SK-N-SH (cell line): ENCODE data around the gene SFMBT2. TPM values are rescaled to one million over a fixed set of nuclear protein-coding genes. Genes with fewer than 3 reads are reported as not detected.

Experiments
- CTCF ChIA-PET: fragments of 300-600, 350-600 bp; formaldehyde crosslinking; extraction: SDS; loops from one replicate; lab custom pipeline; 2021; lab: Yijun Ruan, JAX
- POLR2A ChIA-PET: fragments of 350-600 bp; sonication (Branson Sonifier 250); formaldehyde crosslinking; extraction: SDS; loops from one replicate; lab custom pipeline; 2020; ENCODE audit warnings: antibody characterized with exemption, inconsistent platforms; lab: Yijun Ruan, JAX
- DNase-seq: peaks from one replicate; pipeline ENCODE4 v3.0.0; 2012
- H2AFZ ChIP-seq: fragments of 200-600 bp; sonication (generic); 2 replicates; pipeline ENCODE4 v1.8.1; 2016; ENCODE audit warnings: antibody characterized with exemption, mild to moderate bottlenecking, low read depth
- H3F3A ChIP-seq: fragments of 200-600 bp; sonication (generic); replicated peaks from 2 replicates; pipeline ENCODE3; 2016; ENCODE audit warnings: antibody characterized with exemption, mild to moderate bottlenecking; ENCODE audit not compliant: insufficient read depth
- H3K27ac ChIP-seq, 2 experiments: fragments of 200-500 bp in 1 of 2; fragments of 200-600 bp in 1 of 2; sonication (Bioruptor generic) in 1 of 2; sonication (generic), shearing (Covaris generic) in 1 of 2; 2 replicates each; pipeline versions ENCODE4 v1.5.1 to v1.6.1; 2014 to 2016; ENCODE audit warnings: low read depth in 2 of 2, inconsistent platforms in 1 of 2, low read length in 1 of 2, mild to moderate bottlenecking in 1 of 2, mixed read lengths in 1 of 2
- H3K27me3 ChIP-seq: fragments of 200-600 bp; sonication (generic), shearing (Covaris generic); 2 replicates; pipeline ENCODE4 v1.6.1; 2016; ENCODE audit warnings: mixed run types; ENCODE audit not compliant: insufficient read depth
- H3K36me3 ChIP-seq, 2 experiments: fragments of 200-500 bp in 1 of 2; fragments of 200-600 bp in 1 of 2; sonication (Bioruptor generic) in 1 of 2; sonication (generic) in 1 of 2; replicated peaks in 1 of 2; 2 replicates each; pipeline versions ENCODE3 to v1.5.1; 2014 to 2016; ENCODE audit warnings: low read length in 1 of 2, mild to moderate bottlenecking in 1 of 2; ENCODE audit not compliant: insufficient read depth in 2 of 2, control insufficient read depth in 1 of 2
- H3K4me1 ChIP-seq, 2 experiments: fragments of 200-500 bp in 1 of 2; fragments of 200-600 bp in 1 of 2; sonication (Bioruptor generic) in 1 of 2; sonication (generic), shearing (Covaris generic) in 1 of 2; 2 replicates each; pipeline versions ENCODE4 v1.5.1 to v1.6.1; 2014 to 2016; ENCODE audit warnings: low read depth in 1 of 2, low read length in 1 of 2, mixed run types in 1 of 2; ENCODE audit not compliant: insufficient read depth in 2 of 2, control insufficient read depth in 1 of 2
- H3K4me2 ChIP-seq: fragments of 200-600 bp; sonication (generic), shearing (Covaris generic); 2 replicates; pipeline ENCODE4 v1.6.1; 2017; ENCODE audit warnings: mixed run types
- H3K4me3 ChIP-seq, 2 experiments: fragments of 200-500 bp in 1 of 2; fragments of 200-600 bp in 1 of 2; sonication (Bioruptor generic) in 1 of 2; sonication (generic), shearing (Covaris generic) in 1 of 2; 2 replicates each; pipeline versions ENCODE4 v1.5.1 to v1.8.1; 2014 to 2016; ENCODE audit warnings: low read depth in 2 of 2, inconsistent platforms in 1 of 2, low read length in 1 of 2, mild to moderate bottlenecking in 1 of 2, mixed read lengths in 1 of 2, moderate library complexity in 1 of 2
- H3K79me2 ChIP-seq: fragments of 200-600 bp; sonication (generic); 2 replicates; pipeline ENCODE4 v1.8.1; 2017; ENCODE audit warnings: mild to moderate bottlenecking; ENCODE audit not compliant: insufficient read depth
- H3K9ac ChIP-seq: fragments of 200-600 bp; sonication (generic); 2 replicates; pipeline ENCODE4 v1.6.1; 2017; ENCODE audit warnings: mixed run types
- H3K9me2 ChIP-seq: fragments of 200-600 bp; sonication (generic); 2 replicates; pipeline ENCODE4 v1.6.1; 2017; ENCODE audit warnings: mixed run types
- H3K9me3 ChIP-seq: fragments of 200-600 bp; sonication (generic); 2 replicates; pipeline ENCODE4 v1.6.1; 2017; ENCODE audit warnings: mixed run types, mild to moderate bottlenecking, moderate library complexity
- H4K20me1 ChIP-seq: fragments of 200-600 bp; sonication (generic); 2 replicates; pipeline ENCODE4 v1.6.1; 2017; ENCODE audit warnings: mild to moderate bottlenecking, mixed run types; ENCODE audit not compliant: insufficient read depth
- CHD2 ChIP-seq: fragments of 150-350 bp; IDR thresholded peaks from 2 replicates; pipeline ENCODE4 v1.6.1; 2018; ENCODE audit warnings: low read length; ENCODE audit not compliant: partially characterized antibody
- FOSL2 ChIP-seq: IDR thresholded peaks from 2 replicates; pipeline ENCODE4 v1.4.0; 2012; ENCODE audit warnings: low read depth, mild to moderate bottlenecking, moderate library complexity, borderline replicate concordance
- FOXM1 ChIP-seq: IDR thresholded peaks from 2 replicates; pipeline ENCODE4 v1.4.0; 2012; ENCODE audit warnings: low read depth, mild to moderate bottlenecking
- GABPA ChIP-seq: IDR thresholded peaks from 2 replicates; pipeline ENCODE4 v1.4.0; 2012; ENCODE audit warnings: low read depth, mild to moderate bottlenecking
- JUND ChIP-seq: IDR thresholded peaks from 2 replicates; pipeline ENCODE4 v1.4.0; 2012
- MXI1 ChIP-seq: IDR thresholded peaks from 2 replicates; pipeline ENCODE4 v1.6.1; 2012; ENCODE audit warnings: mild to moderate bottlenecking, low read depth, low read length, improper control_type of control experiment
- NRF1 ChIP-seq: IDR thresholded peaks from 2 replicates; pipeline ENCODE4 v1.6.1; 2012; ENCODE audit warnings: low read depth, mild to moderate bottlenecking, low read length
- RFX5 ChIP-seq: IDR thresholded peaks from 2 replicates; pipeline ENCODE4 v1.6.1; 2012; ENCODE audit warnings: mild to moderate bottlenecking, improper control_type of control experiment, low read length
- TAF1 ChIP-seq: IDR thresholded peaks from 2 replicates; pipeline ENCODE4 v1.6.1; 2012; ENCODE audit warnings: low read depth, mild to moderate bottlenecking, low read length, moderate library complexity, borderline replicate concordance
- WGBS: methylation state at CpG from one replicate; pipeline ENCODE4 v1.1.6; 2017; ENCODE audit warnings: low lambda C conversion rate; 5-methylcytosine and 5-hydroxymethylcytosine counted together
- polyA plus RNA-seq, 3 experiments: library from polyadenylated mRNA; depleted of rRNA; stranded (reverse); fragments of >200 nt; gene quantifications; 2 replicates each; pipeline ENCODE4 v1.2.3, GENCODE V29; 2012
- TF ChIP-seq, protein P1 (sequence below): IDR thresholded peaks from 2 replicates; pipeline ENCODE4 v1.4.0; 2012; ENCODE audit warnings: low read depth, borderline replicate concordance
- TF ChIP-seq, protein P2 (sequence below): IDR thresholded peaks from 2 replicates; pipeline ENCODE4 v1.4.0; 2012; ENCODE audit warnings: low read depth, borderline replicate concordance
- TF ChIP-seq, protein P3 (sequence below): IDR thresholded peaks from 2 replicates; pipeline ENCODE4 v1.6.1; 2012; ENCODE audit warnings: mild to moderate bottlenecking, low read depth, low read length, moderate library complexity
- TF ChIP-seq, protein P4 (sequence below): IDR thresholded peaks from 2 replicates; pipeline ENCODE4 v1.4.0; 2012; ENCODE audit warnings: low read depth
- TF ChIP-seq, protein P5 (sequence below): fragments of 200-600 bp; sonication (generic); IDR thresholded peaks from 2 replicates; pipeline ENCODE4 v1.6.1; 2017; ENCODE audit warnings: antibody characterized with exemption, mild to moderate bottlenecking, moderate library complexity

The SFMBT2 gene
- polyA plus RNA-seq, 1 of the 3 experiments (the other 2 are of a cell fraction): 0.20 TPM

DNA sequence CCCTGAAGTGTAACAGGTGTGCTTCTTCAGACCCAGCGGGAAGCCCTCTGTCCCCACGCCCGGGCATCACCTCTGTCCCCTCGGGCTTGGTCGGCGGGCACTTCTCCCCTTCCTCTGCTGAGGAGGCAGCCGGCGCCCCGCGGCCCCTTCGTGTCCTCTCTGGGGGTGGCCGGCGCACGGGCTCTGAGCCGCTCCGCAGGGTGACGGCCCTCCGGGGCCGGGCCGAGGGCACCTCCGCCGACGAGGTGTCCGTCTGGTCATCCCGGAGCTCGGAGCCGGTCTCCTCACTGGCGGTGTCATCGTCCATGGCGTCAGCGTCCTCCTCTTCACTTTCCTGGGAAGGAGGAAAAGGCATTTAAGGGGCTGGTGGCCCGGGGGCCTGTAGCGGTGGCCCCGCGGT lies 239.0 kb downstream of the SFMBT2 start:
- no peaks in the 10 kb centered on the region for H4K20me1 ChIP-seq
- no peaks in the 10 kb centered on the region for H3K36me3 ChIP-seq
- no peak overlapping the region for H3K27ac ChIP-seq
- no peak for DNase-seq
- H3F3A ChIP-seq: no peaks in the 10 kb centered on the region
- no peaks in the 10 kb centered on the region for H3K9me3 ChIP-seq
- 70% methylated on average over 10 of the region's 35 CpGs for WGBS
- H3K4me3 ChIP-seq: no peak overlapping the region
- H3K9me2 ChIP-seq: no peaks in the 10 kb centered on the region
- no peak overlapping the region for H3K4me2 ChIP-seq
- CTCF ChIA-PET: no interaction called here
- TF ChIP-seq, protein P1, sequence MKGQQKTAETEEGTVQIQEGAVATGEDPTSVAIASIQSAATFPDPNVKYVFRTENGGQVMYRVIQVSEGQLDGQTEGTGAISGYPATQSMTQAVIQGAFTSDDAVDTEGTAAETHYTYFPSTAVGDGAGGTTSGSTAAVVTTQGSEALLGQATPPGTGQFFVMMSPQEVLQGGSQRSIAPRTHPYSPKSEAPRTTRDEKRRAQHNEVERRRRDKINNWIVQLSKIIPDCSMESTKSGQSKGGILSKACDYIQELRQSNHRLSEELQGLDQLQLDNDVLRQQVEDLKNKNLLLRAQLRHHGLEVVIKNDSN: no peak
- no peak for TF ChIP-seq TAF1
- TF ChIP-seq, protein P2, sequence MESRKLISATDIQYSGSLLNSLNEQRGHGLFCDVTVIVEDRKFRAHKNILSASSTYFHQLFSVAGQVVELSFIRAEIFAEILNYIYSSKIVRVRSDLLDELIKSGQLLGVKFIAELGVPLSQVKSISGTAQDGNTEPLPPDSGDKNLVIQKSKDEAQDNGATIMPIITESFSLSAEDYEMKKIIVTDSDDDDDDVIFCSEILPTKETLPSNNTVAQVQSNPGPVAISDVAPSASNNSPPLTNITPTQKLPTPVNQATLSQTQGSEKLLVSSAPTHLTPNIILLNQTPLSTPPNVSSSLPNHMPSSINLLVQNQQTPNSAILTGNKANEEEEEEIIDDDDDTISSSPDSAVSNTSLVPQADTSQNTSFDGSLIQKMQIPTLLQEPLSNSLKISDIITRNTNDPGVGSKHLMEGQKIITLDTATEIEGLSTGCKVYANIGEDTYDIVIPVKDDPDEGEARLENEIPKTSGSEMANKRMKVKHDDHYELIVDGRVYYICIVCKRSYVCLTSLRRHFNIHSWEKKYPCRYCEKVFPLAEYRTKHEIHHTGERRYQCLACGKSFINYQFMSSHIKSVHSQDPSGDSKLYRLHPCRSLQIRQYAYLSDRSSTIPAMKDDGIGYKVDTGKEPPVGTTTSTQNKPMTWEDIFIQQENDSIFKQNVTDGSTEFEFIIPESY: no peak
- TF ChIP-seq NRF1: no peak
- no peak for TF ChIP-seq FOXM1
- no peak for TF ChIP-seq CHD2
- no peak for TF ChIP-seq MXI1
- TF ChIP-seq GABPA: no peak
- no peak for TF ChIP-seq FOSL2
- no peak for TF ChIP-seq RFX5
- no peak for TF ChIP-seq JUND
- TF ChIP-seq, protein P3, sequence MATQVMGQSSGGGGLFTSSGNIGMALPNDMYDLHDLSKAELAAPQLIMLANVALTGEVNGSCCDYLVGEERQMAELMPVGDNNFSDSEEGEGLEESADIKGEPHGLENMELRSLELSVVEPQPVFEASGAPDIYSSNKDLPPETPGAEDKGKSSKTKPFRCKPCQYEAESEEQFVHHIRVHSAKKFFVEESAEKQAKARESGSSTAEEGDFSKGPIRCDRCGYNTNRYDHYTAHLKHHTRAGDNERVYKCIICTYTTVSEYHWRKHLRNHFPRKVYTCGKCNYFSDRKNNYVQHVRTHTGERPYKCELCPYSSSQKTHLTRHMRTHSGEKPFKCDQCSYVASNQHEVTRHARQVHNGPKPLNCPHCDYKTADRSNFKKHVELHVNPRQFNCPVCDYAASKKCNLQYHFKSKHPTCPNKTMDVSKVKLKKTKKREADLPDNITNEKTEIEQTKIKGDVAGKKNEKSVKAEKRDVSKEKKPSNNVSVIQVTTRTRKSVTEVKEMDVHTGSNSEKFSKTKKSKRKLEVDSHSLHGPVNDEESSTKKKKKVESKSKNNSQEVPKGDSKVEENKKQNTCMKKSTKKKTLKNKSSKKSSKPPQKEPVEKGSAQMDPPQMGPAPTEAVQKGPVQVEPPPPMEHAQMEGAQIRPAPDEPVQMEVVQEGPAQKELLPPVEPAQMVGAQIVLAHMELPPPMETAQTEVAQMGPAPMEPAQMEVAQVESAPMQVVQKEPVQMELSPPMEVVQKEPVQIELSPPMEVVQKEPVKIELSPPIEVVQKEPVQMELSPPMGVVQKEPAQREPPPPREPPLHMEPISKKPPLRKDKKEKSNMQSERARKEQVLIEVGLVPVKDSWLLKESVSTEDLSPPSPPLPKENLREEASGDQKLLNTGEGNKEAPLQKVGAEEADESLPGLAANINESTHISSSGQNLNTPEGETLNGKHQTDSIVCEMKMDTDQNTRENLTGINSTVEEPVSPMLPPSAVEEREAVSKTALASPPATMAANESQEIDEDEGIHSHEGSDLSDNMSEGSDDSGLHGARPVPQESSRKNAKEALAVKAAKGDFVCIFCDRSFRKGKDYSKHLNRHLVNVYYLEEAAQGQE: no peak
- TF ChIP-seq, protein P4, sequence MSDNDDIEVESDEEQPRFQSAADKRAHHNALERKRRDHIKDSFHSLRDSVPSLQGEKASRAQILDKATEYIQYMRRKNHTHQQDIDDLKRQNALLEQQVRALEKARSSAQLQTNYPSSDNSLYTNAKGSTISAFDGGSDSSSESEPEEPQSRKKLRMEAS: no peak
- TF ChIP-seq, protein P5, sequence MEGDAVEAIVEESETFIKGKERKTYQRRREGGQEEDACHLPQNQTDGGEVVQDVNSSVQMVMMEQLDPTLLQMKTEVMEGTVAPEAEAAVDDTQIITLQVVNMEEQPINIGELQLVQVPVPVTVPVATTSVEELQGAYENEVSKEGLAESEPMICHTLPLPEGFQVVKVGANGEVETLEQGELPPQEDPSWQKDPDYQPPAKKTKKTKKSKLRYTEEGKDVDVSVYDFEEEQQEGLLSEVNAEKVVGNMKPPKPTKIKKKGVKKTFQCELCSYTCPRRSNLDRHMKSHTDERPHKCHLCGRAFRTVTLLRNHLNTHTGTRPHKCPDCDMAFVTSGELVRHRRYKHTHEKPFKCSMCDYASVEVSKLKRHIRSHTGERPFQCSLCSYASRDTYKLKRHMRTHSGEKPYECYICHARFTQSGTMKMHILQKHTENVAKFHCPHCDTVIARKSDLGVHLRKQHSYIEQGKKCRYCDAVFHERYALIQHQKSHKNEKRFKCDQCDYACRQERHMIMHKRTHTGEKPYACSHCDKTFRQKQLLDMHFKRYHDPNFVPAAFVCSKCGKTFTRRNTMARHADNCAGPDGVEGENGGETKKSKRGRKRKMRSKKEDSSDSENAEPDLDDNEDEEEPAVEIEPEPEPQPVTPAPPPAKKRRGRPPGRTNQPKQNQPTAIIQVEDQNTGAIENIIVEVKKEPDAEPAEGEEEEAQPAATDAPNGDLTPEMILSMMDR: no peak
- TF ChIP-seq, all 33 proteins: peak for 0
- H3K4me1 ChIP-seq: no peaks in the 10 kb centered on the region
- H3K9ac ChIP-seq: no peak overlapping the region
- H3K27me3 ChIP-seq: no peaks in the 10 kb centered on the region
- H3K79me2 ChIP-seq: no peaks in the 10 kb centered on the region
- no peak overlapping the region for H2AFZ ChIP-seq
- POLR2A ChIA-PET: no interaction called here
